ENCODE measurements around the gene ABCA6. TPM values are rescaled to one million over a fixed set of nuclear protein-coding genes. Genes with fewer than 3 reads are reported as not detected.
"Not testable (repeated sequence)": the region's sequence is repeated elsewhere in the genome, so short reads cannot be mapped to it uniquely, and the experiment has no call there.

The ABCA6 gene
- total RNA-seq, 1 donor from 2014 or later, result 2.2 TPM

GRCh38 chr17:69078864-69079263 is 62.8 kb downstream of the ABCA6 start:
- no peak for DNase-seq (ENCODE audit: low read depth in 2 of 2)

DNA sequence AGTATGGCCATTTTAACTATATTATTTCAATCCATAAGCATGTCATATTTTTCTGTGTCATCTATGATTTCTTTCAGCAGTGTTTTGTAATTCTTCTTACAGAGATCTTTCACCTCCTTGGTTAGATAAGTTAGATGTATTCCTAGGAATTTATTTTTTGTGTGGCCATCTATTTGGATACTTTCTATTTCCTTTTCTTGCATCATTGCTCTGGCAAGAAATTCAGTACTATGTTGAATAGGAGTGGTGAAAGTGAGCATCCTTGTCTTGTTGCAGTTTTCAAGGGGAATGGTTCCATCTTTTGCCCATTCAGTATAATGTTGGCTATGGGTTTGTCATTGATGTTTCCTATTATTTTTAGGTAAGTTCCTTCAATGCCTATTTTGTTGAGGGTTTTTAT is 65.9 kb downstream of the ABCA6 start:
- no peak for DNase-seq (ENCODE audit: low read depth in 2 of 2)

- DNase-seq (ENCODE audit: low read depth in 2 of 2), result not testable (repeated sequence)
These were observed 68.3 kb downstream of the ABCA6 start for GRCh38 chr17:69073392-69073791.

- DNase-seq (ENCODE audit: low read depth in 2 of 2), result not testable (repeated sequence)
These were observed 68.9 kb downstream of the ABCA6 start for GRCh38 chr17:69072803-69073256.

DNA sequence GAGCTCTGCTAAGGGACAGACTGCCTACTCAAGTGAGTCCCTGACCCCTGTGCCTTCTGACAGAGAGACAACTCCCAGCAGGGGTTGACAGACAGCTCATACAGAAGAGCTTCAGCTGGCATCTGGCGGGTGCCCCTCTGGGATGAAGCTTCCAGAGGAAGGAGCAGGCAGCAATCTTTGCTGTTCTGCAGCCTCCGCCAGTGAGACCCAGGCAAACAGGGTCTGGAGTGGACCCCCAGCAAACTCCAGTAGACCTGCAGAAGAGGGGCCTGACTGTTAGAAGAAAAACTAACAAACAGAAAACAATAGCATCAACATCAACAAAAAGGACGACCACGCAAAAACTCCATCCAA is 70.5 kb downstream of the ABCA6 start:
- not testable (repeated sequence) for DNase-seq (ENCODE audit: low read depth in 2 of 2)

DNA sequence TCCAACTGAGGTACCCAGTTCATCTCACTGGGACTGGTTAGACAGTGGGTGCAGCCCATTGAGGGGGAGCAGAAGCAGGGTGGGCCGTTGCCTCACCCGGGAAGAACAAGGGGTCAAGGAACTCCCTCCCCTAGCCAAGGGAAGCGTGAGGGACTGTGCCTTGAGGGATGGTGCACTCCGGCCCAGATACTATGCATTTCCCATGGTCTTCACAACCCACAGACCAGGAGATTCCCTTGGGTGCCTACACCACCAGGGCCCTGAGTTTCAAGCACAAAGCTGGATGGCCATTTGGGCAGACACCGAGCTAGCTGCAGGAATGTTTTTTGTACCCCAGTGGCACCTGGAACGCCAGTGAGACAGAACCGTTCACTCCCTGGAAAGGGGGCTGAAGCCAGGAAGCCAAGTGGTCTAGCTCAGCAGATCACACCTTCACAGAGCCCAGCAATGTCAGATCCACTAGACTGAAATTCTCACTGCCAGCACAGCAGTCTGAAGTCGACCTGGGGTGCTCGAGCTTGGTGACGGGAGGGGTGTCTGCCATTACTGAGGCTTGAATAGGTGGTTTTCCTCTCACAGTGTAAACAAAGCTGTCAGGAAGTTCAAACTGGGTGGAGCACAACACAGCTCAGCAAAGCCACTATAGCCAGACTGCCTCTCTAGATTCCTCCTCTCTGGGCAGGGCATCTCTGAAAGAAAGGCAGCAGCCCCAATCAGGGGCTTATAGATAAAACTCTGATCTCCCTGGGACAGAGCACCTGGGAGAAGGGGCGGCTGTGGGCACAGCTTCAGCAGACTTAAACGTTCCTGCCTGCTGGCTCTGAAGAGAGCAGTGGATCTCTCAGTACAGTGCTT is 71.1 kb downstream of the ABCA6 start:
- peak in 1 of 2 donors; percentile 12 for DNase-seq (ENCODE audit: low read depth in 2 of 2)

DNA sequence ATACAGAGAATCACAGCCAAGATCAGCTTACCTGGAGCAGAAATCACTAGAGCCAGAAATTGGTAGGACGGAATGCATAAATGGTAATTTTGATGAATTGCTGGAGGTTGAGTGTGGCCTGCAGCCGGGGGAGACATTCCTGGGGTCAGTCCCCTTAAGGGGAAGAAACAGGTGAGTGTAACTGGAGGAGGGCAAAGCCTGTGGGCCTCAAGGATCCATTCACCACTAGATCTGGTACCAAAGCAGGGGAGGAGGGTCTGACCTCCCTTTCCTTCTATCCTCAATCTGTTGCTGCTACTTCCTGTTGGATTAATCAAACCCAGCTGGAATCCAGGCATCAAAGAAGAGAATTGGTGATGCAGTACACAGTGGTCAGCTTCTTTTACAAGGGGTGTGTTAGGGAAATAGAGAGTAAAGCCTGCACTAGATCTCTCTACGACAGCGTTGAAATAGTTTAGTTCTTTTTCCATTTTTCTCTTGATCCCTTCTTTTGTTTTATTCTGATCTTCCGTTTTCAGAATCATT is 72.4 kb downstream of the ABCA6 start:
- DNase-seq (ENCODE audit: low read depth in 2 of 2), result no peak

DNA sequence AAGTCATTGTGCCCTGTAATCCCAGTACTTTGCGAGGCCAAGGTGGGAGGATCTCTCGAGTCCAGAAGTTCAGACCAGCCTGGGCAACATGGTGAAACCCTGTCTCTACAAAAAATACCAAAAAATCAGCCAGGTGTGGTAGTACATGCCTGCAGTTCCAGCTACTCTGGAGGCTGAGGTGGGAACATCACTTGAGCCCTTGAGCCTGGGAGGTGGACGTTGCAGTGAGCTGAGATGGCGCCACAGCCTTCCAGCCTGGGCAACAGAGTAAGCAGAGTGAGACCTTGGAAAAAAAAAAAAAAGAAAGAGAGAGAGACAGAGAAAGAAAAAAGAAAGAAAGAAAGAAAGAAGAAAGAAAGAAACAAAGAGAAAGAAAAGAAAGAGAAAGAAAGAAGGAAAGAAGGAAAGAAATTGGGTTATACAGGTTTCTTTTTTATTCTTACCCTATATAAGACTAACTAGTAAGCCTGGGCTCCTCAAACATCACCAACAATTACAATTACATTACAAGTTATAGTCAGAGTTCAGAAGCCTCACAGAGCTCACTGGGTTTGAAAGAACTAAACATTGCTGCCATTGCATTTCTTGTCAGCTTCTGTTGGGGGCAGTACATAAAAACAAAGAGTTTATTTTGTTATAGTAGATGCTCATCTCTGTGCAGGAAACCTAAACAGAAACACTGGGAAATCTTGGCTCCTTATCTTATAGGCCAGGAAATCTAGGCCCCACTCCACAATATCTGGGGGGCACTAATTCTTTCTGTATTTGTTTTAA is 74.2 kb downstream of the ABCA6 start:
- DNase-seq (ENCODE audit: low read depth in 2 of 2), result no peak

GRCh38 chr17:69066482-69066881 is 75.2 kb downstream of the ABCA6 start:
- DNase-seq (ENCODE audit: low read depth in 2 of 2), result no peak

DNA sequence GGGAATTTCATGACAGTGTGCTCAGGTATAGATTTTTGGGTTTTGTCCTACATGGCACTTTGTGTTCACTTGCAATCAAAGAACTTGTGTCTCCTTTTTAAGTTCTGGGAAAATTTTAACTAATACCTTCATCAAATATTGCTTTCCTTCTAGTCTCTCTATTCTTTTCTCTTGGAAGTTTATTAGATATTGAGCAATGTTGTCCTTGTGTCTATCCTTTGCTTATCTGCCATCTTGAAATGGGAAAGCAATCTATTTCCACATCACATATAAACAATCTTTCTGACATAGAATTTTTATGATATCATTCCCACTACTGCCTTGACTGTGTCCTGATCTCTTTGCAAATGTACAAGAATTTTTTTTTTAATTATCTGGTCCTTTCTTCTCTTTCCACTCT is 76.6 kb downstream of the ABCA6 start:
- no peak for DNase-seq (ENCODE audit: low read depth in 2 of 2)

DNA sequence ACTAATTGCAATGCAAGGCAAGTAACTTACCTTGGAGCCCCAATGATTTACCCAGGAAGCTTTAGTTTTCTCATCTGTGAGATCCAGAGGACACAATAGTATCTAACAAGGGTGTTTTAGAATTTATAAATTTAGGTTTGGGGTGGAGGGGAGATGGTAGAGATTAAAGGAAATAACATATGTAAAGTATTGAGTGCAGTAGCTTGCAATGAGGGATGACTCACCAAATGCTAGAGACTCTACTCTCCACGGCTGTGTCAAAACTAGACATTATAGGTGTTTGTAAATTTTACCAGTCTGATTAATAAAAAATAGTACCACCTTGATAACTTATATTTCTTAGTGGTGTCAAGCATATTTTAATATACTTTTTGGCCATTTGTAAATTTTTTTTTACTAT is 77.2 kb downstream of the ABCA6 start:
- no peak for DNase-seq (ENCODE audit: low read depth in 2 of 2)

GRCh38 chr17:69064001-69064400 is 77.7 kb downstream of the ABCA6 start:
- DNase-seq (ENCODE audit: low read depth in 2 of 2), result no peak

GRCh38 chr17:69062860-69063581 is 78.7 kb downstream of the ABCA6 start:
- DNase-seq (ENCODE audit: low read depth in 2 of 2), result no peak

DNA sequence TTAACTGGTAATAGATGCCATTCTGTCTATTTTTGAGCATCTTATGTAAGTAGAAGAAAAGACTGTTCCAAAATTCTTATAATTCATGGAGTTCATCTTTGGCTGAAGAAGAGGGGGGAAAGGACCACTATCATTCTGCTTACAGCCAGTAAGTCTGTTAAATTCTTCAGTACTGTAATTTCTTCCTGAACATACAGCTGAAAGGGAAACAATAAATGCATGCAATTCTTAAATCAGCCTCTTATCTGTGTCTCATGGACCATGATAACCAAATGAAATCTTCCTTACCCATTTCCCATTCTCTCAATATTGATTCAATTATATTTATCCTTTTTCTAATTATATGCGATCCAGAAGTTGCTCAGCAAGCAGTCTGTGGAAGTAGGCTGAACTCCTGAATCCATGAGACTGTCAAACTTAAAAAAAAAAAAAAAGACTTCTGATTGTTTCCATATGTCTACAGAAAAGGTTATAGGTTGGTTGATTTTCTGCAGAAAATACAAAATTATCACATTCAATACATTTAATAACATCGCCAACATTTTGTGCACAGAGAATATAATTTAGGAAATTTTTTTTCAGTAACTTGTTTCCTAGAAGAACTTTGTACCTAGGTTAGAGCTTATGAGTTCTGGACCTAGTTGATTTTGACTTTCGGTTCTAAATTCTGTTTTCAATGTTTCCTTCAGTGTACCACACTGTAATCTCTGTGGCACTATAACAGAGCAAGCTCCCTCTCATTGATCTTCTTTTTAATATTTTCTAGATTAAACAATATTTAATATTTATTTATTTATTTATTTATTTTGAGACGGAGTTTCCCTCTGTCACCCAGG is 79.8 kb downstream of the ABCA6 start:
- DNase-seq (ENCODE audit: low read depth in 2 of 2), result no peak

DNA sequence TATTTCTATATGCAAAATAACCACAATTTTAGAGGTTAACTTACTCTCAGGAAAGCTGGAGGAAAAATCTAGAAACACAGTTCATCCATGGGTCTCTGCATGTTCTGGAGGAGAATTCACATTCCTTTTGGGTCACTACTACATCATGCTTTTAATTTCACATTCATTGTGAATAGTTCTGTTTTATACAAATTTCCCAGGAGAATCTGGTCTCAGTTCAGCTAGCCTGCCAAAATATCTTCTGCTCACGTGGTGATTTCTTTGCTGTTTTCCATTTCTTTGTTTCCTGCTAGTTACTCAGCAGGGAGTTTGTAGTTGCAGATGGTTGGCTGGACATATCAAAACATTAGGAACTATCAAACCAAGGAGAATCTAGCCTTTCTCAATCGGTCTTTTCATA is 80.9 kb downstream of the ABCA6 start, which contains the start of gene ABCA9:
ABCA9 (minus strand) TSS at position 106 of the 400 bp plus-strand sequence. CDS start 9,801 bp downstream, outside the sequence.
- peak in 1 of 2 donors; percentile 83 for DNase-seq (ENCODE audit: low read depth in 2 of 2)

- no peak for DNase-seq (ENCODE audit: low read depth in 2 of 2)
These were observed 82.1 kb downstream of the ABCA6 start for GRCh38 chr17:69059458-69060175.

GRCh38 chr17:69058165-69058564 is 83.5 kb downstream of the ABCA6 start:
- no peak for DNase-seq (ENCODE audit: low read depth in 2 of 2)

GRCh38 chr17:69057280-69057679 is 84.4 kb downstream of the ABCA6 start:
- DNase-seq (ENCODE audit: low read depth in 2 of 2), result peak in 1 of 2 donors; percentile 50

DNA sequence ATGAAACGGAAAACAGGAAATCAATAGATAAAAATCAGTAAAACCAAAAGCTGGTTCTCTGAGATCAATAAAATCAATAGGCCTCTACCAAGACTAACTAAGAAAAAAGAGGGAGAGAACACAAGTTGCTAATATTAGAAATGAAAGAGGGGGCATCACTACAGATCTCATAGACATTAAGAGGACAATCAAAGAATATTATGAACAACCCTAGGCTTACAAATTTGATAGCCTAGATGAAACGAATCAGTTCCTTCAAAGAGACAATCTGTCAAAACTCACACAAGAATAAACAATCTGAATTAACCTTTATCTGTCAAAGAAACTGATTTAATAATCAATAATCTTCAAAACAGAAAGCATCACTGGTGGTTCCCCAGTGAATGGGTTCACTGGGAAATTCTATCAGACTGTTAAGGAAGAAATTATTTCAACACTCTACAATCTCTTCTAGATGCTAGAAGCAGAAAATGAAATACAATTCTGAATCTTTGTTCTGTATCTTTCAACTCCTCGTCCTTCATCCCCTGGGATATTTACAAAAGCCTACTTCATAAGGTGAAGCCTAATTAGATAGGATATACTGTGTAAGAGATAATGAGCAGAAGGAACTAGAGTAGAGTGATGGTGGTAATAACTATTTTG is 85.4 kb downstream of the ABCA6 start:
- DNase-seq (ENCODE audit: low read depth in 2 of 2), result no peak

DNA sequence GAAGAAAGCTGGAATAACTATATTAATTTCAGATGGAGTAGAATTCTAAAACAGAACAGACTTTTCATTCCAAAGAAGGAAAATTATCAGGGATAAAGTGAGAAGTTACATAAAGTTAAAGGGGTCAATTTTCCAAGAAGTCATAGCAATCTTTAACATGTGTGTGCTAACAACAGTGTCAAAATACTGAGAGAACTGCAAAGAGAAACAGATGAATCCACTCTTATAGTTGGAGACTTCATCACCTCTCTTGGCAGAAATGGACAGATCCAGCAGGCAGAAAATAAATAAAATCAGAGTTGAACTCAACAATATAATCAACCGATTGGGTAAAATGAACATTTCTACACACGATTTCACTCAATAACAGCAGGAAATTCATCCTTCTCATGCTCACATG is 86.4 kb downstream of the ABCA6 start:
- no peak for DNase-seq (ENCODE audit: low read depth in 2 of 2)
